Measurements from ENCODE around the gene ADIRF. TPM values are rescaled to one million over a fixed set of nuclear protein-coding genes. Genes with fewer than 3 reads are reported as not detected.

ADIRF gene
- total RNA-seq, 1 donor from 2014 or later: not detected

- Mint-ChIP-seq H3K4me3 (no peak overlapping the region), H3K4me1 (peaks cover 8% of the 10 kb centered on the region), H3K27ac (peak overlapping the region; percentile 88), H3K9me3 (no peaks in the 10 kb centered on the region), H3K36me3 (no peaks in the 10 kb centered on the region), H3K27me3 (ENCODE audit: insufficient read depth, low read depth) (peaks cover 8% of the 10 kb centered on the region)
- DNase-seq (ENCODE audit: low spot score): no peak
- Histone ChIP-seq H3K27ac (no peak overlapping the region), H4K20me1 (ENCODE audit: low read depth) (no peaks in the 10 kb centered on the region), H3K4me3 (no peak overlapping the region), H3F3A (ENCODE audit: low read depth) (no peaks in the 10 kb centered on the region), H3K4me2 (no peak overlapping the region), H3K4me1 (peaks cover 4% of the 10 kb centered on the region), H2AFZ (replicated peaks) (no peak overlapping the region), H3K36me3 (no peaks in the 10 kb centered on the region), H3K27me3 (no peaks in the 10 kb centered on the region), H3K9ac (no peak overlapping the region), H3K9me3 (ENCODE audit: low read depth) (no peaks in the 10 kb centered on the region), H3K79me2 (ENCODE audit: low read depth) (no peaks in the 10 kb centered on the region)
- no peak for TF ChIP-seq EZH2 (IDR thresholded peaks at IDR 0.05)
- TF ChIP-seq EZH2phosphoT487 (IDR thresholded peaks at IDR 0.05): no peak
- TF ChIP-seq CTCF (IDR thresholded peaks at IDR 0.05): no peak
Observed at GRCh38 chr10:86943316-86944030, 24.8 kb upstream of the ADIRF start.

DNA sequence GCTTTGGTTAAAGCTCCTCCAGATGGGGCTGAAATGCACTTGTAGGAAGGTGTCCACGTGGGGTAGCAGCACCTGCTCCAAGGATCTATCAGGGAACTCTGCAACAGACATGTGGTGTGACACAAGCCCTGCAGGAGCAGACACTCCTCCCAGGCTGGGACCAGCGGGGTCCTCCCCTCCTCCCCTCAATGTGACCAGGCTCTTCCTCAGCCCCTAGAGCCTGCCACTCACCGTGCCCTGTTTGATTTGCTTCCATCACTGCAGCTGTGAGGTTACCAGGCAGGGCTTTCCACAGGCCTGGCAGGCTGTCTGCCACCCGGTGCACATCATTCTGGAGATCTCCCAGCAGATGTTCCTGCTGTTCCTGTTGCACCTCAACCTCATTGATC is 24.3 kb upstream of the ADIRF start:
- Mint-ChIP-seq H3K27ac (peak overlapping the region; percentile 72), H3K4me1 (peaks cover 8% of the 10 kb centered on the region), H3K27me3 (ENCODE audit: insufficient read depth, low read depth) (peaks cover 8% of the 10 kb centered on the region), H3K4me3 (no peak overlapping the region), H3K9me3 (no peaks in the 10 kb centered on the region), H3K36me3 (no peaks in the 10 kb centered on the region)
- H3K27ac ChIP-seq: no peak overlapping the region
- no peaks in the 10 kb centered on the region for H3K79me2 ChIP-seq (ENCODE audit: low read depth)
- no peak overlapping the region for H3K4me3 ChIP-seq
- no peak overlapping the region for H3K9ac ChIP-seq
- H3K36me3 ChIP-seq: no peaks in the 10 kb centered on the region
- DNase-seq (ENCODE audit: low spot score): no peak
- peaks cover 4% of the 10 kb centered on the region for H3K4me1 ChIP-seq
- H3F3A ChIP-seq (ENCODE audit: low read depth): no peaks in the 10 kb centered on the region
- no peaks in the 10 kb centered on the region for H4K20me1 ChIP-seq (ENCODE audit: low read depth)
- H3K9me3 ChIP-seq (ENCODE audit: low read depth): no peaks in the 10 kb centered on the region
- TF ChIP-seq CTCF (IDR thresholded peaks at IDR 0.05) (no peak), EZH2 (IDR thresholded peaks at IDR 0.05) (no peak), EZH2phosphoT487 (IDR thresholded peaks at IDR 0.05) (no peak)
- H2AFZ ChIP-seq (replicated peaks): no peak overlapping the region
- no peaks in the 10 kb centered on the region for H3K27me3 ChIP-seq
- H3K4me2 ChIP-seq: no peak overlapping the region

GRCh38 chr10:86944471-86944870 is 23.8 kb upstream of the ADIRF start:
- Histone ChIP-seq H3K4me3 (no peak overlapping the region), H3K27me3 (no peaks in the 10 kb centered on the region), H4K20me1 (ENCODE audit: low read depth) (no peaks in the 10 kb centered on the region), H2AFZ (replicated peaks) (no peak overlapping the region), H3K4me1 (peaks cover 4% of the 10 kb centered on the region), H3K27ac (no peak overlapping the region), H3K9me3 (ENCODE audit: low read depth) (no peaks in the 10 kb centered on the region), H3K9ac (no peak overlapping the region), H3K4me2 (no peak overlapping the region), H3F3A (ENCODE audit: low read depth) (no peaks in the 10 kb centered on the region), H3K79me2 (ENCODE audit: low read depth) (no peaks in the 10 kb centered on the region), H3K36me3 (no peaks in the 10 kb centered on the region)
- Mint-ChIP-seq H3K9me3 (no peaks in the 10 kb centered on the region), H3K4me3 (no peak overlapping the region), H3K4me1 (peaks cover 8% of the 10 kb centered on the region), H3K36me3 (no peaks in the 10 kb centered on the region), H3K27me3 (ENCODE audit: insufficient read depth, low read depth) (peaks cover 8% of the 10 kb centered on the region), H3K27ac (peak overlapping the region; percentile 72)
- no peak for DNase-seq (ENCODE audit: low spot score)
- TF ChIP-seq CTCF (IDR thresholded peaks at IDR 0.05): no peak
- TF ChIP-seq EZH2phosphoT487 (IDR thresholded peaks at IDR 0.05): no peak
- no peak for TF ChIP-seq EZH2 (IDR thresholded peaks at IDR 0.05)
